GM20431 (cell line): ENCODE measurements around the gene XRCC3.

Experiments
- in situ Hi-C: fragments of 300-500 bp; cut with MseI, MboI; formaldehyde crosslinking; loops from one replicate; pipeline ENCODE4 v1.15.0; 2020; ENCODE audit warnings: low sequenced_read_pairs; ENCODE audit not compliant: unreplicated experiment

The XRCC3 gene

GRCh38 chr14:103739466-103739792 is 24.2 kb upstream of the XRCC3 start:
- in situ Hi-C loops, result no loop called here

DNA sequence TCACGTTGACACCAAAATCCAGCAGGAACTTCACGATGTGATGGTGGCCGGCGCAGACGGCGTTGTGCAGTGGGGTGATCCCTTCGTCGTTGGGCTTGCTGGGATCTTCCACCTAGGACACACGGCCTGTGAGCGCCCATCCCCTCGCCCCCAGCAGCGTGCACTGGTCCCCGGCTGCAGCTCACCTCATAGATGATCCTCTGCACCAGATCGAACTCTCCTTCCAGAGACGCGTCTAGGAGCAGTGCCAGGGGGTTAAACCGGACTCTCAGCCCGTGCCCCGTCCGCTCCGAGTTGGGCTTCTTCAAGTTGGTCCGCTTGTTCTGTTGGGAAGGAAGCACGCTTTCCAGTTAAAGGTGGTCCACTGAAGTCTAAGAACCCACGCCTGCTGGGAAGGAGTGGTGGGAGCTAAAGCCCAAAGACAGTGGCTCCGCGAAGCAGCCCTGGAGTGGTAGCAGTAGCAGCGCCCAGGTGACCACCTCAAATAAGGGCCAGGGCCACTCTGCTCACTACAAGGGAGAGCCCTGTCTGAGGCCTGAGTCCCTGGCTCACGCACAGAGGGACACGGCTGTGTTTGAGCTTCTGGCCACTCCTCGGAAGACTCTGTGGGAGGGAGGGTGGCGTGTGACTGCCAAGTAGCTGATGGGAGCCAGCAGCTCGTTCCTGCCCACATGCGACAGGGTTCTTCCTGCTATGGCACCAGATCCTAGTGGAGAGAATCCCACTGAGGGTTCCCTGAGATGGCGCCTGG is 23.6 kb upstream of the XRCC3 start:
- in situ Hi-C loops, result no loop called here

DNA sequence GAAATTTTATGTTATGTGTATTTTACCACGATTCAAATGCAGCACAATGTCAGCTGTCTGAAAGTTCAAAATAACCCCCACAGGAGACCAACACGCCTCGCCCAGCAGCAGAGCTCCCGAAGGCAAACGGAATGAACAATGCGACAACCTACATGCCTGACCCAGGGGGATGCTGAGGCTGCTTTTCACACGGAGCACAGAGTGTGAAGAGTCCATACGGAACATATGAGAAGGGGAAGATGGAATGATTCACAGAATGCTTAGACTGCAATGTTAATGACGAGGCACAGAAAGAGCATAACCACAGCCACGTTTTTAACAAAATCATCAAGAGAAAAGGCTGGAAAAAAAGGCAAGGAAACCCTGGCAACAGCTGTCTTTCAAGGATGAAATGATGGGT is 22.9 kb upstream of the XRCC3 start:
- in situ Hi-C loops, result no loop called here

DNA sequence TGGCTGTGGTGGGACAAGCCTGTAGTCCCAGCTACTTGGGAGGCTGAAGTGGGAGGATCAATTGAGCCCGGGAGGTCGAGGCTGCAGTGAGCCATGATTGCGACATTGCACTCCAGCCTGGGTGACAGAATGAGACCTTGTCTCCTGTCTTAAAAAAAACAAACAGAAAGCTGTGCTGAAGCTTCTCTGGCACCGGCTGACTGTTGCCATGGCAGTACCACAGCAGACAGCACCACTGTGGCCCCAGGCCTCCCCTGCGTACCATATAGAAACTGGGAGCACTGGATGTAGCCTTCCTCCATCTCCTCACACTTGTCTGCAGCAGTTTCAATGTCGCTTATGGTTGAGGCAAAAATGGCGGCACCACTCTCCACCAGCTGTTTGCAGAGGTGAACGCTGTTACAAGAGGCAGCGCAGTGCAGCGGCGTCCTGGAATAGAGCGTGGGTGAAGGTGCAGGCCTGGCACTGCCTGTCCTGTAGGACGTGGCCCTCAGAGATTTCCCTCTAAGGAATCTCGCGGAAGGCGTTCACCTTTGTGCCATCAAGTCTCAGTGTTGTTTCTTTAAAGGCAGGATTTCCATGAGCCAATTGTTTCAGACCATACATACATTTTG is 22.3 kb upstream of the XRCC3 start:
- in situ Hi-C loops, result no loop called here

DNA sequence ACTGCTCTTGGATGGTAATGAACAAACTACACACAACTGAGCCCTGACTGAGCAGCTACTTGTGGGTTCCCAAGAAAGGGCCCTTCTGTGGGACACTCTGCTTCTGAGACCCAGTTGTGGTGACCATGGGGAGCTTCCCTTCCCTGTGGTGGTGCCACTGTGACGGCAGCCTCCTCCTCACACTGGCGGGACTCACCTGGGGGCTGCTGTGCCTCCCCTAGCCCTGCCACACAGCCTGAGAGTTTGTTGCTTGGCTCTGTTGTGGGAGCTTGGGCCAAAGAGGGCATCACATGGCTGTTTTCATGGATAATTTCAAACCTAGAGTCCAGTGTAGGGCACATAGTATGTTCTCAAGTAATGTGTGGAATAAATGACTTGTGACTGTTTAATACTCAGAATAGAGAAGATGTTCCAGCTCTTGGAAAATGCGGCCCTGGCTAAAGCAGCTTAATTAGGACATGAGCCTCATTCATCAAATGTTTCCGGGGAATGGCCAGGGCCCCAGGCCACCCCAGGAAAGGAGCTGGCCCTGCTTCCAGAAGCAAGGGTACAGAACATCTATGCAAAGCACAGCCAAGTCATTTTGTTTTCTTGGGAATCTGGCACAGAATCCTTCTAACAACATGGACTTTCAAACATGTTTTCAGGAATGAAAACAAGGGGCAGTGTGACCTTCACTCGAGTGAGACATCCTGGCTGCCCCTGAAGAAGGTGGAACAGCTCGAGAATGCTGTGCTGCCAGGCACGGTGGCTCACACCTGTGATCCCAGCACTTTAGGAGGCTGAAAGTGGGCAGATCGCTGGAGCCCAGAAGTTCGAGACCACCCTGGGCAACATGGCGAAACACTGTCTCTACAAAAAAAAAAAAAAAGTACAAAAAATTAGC is 21.5 kb upstream of the XRCC3 start:
- in situ Hi-C loops, result no loop called here

DNA sequence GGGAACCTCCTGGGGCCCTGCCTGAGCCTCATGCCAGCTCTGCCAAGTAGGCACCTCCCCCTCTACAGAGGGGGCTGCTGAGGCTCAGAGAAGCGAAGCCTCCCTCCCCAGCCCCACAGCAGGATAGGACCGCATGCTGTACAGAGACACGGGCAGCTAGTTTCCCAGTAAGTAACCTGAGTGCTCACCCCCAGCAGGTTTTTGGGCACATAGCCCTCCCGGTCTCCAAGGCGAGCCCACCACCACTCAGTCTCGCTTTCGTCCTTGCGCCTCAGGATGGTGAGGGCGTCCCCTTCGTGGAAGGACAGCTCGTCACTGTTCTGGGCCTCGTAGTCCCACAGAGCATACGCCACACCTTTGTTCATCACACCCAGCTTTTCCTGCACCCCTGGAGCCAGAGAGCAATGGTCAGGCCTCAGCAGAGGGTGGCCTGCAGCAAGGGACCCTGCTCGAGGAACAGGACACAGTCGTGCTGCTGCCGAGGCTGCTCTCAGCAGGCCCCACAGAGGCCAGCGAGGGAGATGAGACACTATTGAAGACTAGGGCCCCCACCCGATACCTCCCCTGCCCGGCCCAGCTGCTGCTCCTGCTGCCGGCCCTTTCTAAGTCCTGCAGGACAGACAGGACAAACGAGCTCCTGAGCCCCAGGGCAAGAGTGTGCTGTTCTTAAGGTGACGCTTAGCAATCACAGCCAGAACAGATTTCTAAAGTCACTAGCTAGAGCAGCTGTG is 20.7 kb upstream of the XRCC3 start:
- in situ Hi-C loops, result no loop called here

DNA sequence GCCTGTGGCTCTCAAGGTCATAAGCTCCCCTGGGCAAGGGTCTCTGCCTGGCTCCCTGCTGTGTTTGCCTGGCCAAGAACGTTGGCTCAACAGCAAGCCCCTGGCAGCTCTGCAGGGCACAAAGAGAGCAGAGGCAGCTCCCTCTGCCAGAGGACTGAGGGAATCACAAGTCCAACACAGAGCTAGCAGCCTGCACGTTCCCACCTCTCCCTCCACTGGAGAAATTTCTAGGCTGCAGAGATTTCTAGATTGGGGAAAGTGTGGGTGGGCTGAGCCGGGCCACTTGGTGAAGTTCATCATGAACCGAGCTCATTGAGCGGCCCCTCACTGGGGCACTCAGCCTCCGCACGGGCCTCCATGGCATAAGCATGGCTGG is 20.2 kb upstream of the XRCC3 start:
- in situ Hi-C loops, result no loop called here

DNA sequence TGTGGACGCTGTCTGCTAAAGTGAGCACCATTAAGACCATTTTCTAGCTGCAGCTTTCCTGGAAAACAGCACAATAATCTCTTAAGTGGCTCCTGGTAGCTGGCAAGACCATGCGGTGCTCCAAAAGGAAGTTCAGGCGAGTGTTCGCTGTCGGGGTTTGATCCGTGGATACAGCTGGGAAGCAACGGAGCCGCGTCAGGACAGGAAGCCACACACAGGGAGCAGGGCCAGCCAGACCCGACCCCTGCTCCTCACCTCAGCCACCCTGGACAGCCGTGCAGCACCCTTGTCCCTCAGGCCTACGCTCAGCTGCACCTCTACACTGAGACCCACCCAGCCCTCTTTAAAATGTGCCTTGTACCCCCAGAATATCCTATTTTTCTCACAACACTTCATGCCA is 19.8 kb upstream of the XRCC3 start:
- in situ Hi-C loops, result no loop called here

DNA sequence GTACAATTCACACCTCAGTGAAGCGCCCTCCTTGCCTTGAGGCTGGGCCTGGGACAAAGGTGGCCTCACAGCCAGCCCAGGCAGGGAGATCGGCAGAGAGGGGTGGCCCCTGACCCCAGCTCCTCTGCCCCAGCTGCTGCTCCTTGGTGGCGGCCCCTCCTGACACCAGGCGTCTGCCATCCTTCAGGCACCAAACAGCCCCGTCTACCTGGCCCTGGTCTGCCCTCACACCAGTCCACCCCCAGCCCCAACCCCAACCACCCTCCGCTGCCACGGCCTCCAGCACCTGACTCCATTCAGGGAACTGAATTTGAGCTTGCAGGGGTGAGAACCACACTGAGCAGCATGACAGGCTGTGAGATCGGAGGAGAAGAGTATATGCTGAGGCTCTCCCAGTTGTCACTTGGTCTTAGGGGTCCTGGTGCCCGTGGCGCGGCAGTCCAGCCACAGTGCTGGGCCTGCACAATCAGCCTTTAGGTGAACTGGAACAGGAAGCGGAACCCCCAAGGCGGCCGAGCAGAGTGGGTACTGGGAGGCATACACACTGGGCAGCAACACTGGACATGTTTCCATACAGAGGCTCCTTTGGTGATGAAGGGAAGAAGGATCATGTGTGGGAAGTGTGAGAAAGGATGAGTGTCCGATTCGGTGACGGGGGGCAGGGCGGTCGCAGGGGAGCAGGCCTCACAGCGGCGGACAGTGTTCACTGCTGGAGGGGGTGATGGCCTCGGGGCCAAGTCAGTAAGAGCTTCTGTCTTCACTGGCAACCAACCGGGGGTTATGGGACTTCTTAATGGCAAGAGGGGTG is 19.0 kb upstream of the XRCC3 start:
- in situ Hi-C loops, result no loop called here

DNA sequence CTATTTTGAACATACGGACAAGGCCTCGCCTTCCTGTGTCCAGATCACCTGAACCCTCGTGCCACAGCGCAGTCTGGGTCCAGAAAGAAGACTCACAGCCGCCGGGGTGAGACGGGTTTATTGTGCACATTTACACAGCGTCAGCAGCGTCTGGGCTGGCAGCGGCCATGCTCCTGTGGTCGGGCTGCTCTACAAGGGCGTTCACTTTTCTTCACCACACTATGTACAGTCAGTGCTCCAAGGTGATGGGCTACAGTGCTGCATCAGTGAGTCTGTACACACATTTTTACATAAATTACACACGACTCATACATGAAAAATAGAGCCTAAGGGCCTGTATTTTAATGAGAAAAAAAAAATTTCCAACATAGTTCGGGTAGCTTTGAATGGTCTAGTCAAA is 18.4 kb upstream of the XRCC3 start:
- in situ Hi-C loops, result no loop called here

- in situ Hi-C loops, result no loop called here
These were observed 17.8 kb upstream of the XRCC3 start for GRCh38 chr14:103732868-103733620.

DNA sequence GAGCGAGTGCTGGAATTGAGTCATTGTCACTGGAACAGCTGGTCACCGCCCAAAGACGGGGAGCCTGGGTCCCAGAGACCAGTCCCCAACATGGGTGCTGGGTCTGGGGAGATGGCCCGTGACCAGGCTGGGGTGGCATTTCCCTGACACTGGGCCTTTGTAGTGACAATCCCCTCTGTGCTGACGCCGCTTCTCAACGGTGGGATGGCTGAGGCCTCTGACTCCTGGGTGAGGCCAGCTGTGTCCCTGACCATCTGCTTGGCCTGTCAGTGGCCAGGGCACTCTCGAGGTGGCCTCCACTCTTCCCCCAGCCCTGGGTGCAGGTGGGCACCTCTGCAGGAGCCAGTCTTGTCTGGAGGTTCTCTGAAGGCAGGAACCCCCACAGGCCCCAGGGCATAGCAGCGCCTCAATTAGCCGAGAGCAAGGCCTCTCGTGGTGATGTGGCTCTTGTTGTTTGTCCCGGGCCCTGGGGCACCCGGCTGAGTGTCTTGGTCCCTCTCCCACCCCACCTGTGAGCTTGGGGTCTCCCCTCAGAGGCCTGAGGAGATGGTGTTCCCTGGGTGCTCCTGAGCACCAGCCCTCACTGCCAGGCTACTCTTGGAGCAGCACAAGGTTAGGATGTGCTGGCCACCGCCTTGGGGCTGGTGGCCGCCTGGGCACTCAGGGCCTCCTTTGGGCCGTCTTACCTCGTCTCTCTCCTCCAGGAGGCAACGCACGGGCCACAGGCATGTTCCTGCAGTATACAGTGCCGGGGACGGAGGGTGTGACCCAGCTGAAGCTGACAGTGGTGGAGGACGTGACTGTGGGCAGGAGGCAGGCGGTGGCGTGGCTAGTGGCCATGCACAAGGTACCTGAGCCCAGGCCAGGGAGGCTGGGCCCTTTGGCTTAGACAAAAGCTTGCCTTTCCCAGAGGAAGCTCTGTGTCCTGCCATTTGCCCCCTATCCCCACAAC is 16.9 kb upstream of the XRCC3 start:
- in situ Hi-C loops, result no loop called here

DNA sequence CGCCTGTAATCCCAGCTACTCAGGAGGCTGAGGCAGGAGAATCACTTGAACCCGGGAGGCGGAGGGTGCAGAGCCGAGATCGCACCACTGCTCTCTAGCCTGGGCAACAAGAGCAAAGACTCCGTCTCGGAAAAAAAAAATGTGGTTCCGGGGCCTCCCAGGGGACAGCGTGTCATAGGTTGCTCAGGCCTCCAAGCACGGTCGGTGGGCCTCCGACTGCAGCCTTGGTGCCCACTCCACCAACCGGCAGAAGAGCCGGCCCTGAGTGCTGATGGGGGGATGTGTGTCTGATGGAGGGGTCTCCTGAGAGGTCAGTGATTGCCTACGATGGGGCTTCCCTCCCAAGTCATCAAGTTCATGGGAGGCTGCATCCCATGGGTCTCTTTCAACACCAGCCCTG is 16.2 kb upstream of the XRCC3 start:
- in situ Hi-C loops, result no loop called here

DNA sequence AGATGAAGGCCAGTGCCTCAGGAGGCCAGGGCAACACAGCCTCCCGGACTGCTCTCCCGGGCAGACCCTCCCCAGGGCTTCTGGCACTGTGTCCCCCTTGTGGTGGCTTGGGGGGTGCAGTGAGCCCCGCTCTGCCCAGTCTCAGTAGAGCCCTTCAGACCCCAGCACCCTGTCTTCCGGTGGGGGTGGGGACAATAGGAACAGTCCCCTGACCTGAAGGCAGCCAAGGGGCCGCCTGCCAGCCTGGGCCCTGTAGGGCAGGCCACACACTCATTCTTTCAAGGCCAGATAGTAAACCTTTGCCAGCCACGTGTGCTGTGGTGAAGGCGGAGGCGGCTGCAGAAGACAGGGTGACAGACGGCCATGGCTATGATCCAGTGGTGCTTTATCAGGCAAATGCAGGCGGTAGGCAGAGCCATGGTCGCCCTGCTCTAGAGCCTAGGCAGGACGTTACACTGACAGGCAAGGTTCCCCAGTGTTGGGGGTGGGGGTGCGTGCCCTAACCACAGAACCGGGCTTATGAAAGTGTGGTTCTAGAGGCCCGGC is 15.3 kb upstream of the XRCC3 start:
- in situ Hi-C loops, result no loop called here

DNA sequence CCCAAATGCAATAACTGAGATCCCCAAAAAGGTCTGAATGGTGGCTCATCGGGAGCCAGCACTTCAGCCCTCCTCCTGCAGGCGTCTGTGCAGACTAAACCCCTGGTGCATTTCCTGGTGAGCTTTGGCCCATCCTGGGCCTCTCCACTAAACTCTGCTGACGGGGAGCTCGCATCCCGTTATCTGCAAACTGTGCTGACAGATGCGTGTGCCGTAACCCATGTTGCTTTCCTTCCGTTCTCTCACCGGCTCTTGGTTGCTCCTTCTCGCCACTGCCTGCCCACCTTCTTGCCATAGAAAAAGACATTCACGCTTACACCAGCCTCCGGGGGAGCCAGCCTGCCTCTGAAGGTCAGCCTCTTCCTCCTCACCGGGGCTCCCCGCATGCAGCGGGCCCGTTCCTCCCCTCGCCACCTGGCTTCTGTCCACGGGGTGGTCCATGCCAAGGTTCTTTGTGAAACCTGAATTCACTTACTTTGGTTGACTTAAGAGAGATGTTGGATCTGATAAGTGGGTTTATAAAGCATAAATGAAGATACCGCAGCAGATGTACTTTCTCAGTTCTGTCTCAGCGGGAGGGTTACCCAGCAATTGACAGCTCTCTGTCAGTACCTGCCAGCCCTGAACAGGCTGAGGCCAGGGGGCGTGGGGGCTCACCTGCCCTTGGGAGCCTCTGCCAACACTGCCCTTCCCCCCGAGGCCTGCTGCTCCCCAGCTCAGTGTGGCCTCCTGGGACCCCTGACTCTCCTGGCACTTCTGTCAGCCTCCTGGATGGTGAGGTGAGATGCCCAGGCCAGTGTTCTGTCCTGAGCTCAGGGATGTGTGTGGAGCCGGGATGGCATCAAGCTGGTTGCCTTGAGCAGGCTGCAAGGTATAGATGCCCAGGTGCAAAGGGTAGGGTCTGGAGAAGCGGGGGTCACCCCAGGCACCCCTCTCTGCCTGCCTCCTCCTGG is 14.5 kb upstream of the XRCC3 start:
- in situ Hi-C loops, result no loop called here

GRCh38 chr14:103728721-103729120 is 13.5 kb upstream of the XRCC3 start:
- in situ Hi-C loops, result no loop called here

GRCh38 chr14:103728141-103728540 is 12.9 kb upstream of the XRCC3 start:
- in situ Hi-C loops, result no loop called here
